ENCODE data around the gene MAP3K14.

DNA sequence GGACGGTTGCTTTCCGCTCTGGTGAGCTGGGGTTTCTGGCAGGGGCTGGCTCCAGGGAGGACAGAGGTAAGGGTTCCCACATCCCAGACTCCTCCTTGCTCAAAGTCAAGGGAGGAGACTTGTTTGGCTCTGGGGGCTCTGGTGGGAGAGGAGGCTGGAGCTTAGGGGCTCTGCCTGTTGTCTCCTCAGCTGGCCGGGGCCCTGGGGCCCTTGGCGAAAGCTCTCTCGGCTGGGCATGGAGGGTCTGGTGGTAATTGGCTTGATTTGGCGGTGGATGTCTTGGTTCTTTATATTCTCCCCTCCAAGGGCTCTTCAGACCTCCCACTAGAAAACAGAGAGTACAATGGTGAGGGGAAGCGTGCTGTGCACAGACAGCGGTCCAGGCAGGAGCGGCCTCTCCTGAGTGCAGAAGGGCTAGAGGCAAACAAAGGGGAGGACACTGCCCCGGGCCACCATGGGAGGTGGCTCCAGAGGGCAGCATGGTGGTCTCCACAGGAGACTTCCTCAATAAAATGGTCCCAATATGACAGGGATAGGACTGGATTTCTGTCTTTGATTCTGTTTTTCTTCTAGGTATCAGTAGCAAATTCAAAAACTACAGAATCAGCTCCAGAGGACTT, 49.3 kb downstream of the MAP3K14 start:
- TF ChIP-seq, protein P1, sequence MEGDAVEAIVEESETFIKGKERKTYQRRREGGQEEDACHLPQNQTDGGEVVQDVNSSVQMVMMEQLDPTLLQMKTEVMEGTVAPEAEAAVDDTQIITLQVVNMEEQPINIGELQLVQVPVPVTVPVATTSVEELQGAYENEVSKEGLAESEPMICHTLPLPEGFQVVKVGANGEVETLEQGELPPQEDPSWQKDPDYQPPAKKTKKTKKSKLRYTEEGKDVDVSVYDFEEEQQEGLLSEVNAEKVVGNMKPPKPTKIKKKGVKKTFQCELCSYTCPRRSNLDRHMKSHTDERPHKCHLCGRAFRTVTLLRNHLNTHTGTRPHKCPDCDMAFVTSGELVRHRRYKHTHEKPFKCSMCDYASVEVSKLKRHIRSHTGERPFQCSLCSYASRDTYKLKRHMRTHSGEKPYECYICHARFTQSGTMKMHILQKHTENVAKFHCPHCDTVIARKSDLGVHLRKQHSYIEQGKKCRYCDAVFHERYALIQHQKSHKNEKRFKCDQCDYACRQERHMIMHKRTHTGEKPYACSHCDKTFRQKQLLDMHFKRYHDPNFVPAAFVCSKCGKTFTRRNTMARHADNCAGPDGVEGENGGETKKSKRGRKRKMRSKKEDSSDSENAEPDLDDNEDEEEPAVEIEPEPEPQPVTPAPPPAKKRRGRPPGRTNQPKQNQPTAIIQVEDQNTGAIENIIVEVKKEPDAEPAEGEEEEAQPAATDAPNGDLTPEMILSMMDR (IDR thresholded peaks at IDR 0.05) = no peak
- TF ChIP-seq POLR2A (IDR thresholded peaks at IDR 0.05) = no peak

All from suprapubic skin (tissue), 3 donors.